Chondrocyte (in vitro differentiated cells): ENCODE measurements around the gene PRKG2. TPM values are rescaled to one million over a fixed set of nuclear protein-coding genes. Genes with fewer than 3 reads are reported as not detected.

Source experiments
- DNase-seq: peaks from one replicate; pipeline ENCODE4 v3.0.0; 2021; ENCODE audit warnings: mixed read lengths, low spot score
- H3K27ac Mint-ChIP-seq: one replicate; pipeline ENCODE4 v1.8.0; 2021; ENCODE audit warnings: mild to moderate bottlenecking, moderate library complexity, mixed read lengths; ENCODE audit not compliant: unreplicated experiment
- H3K27me3 Mint-ChIP-seq: 2 replicates; pipeline ENCODE4 v1.8.0; 2021; ENCODE audit warnings: low read depth, mixed read lengths
- H3K36me3 Mint-ChIP-seq: 2 replicates; pipeline ENCODE4 v1.8.0; 2021; ENCODE audit warnings: low read depth, mixed read lengths
- H3K4me1 Mint-ChIP-seq: 2 replicates; pipeline ENCODE4 v1.8.0; 2021; ENCODE audit warnings: low read depth, mild to moderate bottlenecking, mixed read lengths
- H3K4me3 Mint-ChIP-seq: one replicate; pipeline ENCODE4 v1.8.0; 2021; ENCODE audit warnings: mild to moderate bottlenecking, moderate library complexity, mixed read lengths; ENCODE audit not compliant: unreplicated experiment
- H3K9me3 Mint-ChIP-seq: 2 replicates; pipeline ENCODE4 v1.8.0; 2021; ENCODE audit warnings: low read depth, mixed read lengths
- total RNA-seq: library from RNA; stranded (reverse); gene quantifications from 3 replicates; pipeline ENCODE4 v1.2.1, GENCODE V29; 2021
- TF ChIP-seq, protein P1 (sequence below): fragments of 200-600 bp; sonication (generic); IDR thresholded peaks from 2 replicates; pipeline ENCODE4 v1.5.0; 2021; ENCODE audit warnings: antibody characterized with exemption, mild to moderate bottlenecking, moderate library complexity

The PRKG2 gene
- total RNA-seq, 1 donor from 2014 or later, result not detected

DNA sequence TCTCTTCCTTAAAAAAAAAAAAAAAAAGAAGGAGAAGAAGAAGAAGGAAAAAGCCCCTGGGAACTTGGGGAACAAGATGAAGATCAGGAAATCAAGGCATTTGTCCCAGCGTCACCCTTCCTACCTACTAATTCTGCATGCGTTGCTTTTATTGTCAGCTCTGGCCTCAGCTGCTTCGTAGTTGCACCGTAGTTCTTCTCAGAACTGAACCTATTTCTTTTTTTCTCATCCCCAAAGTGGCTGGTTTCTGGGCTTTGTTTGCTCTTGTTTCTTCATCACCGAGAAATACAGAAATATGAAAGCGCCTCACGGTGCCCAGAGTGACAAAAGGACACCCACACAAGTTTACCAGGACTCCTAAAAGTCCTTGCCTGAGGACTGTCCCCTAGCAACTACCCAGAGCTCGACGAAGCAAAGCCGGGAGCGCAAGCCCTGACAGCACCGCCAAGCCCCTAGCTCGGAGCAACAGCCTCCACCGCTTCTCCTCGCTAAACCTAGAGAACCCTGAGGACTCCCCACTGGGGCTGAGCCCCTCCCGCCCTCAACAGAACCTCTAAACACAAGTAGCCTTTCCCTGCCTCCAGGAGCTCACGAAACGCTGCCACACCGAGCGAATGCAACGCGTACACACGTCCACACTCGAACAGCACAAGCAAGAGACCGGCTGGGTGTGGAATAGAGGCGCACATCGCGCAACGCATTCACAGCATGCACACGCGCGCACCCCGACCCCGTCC, 710 bp downstream of the PRKG2 start:
- H3K36me3 Mint-ChIP-seq, result no peaks in the 10 kb centered on the region
- peak overlapping the region; percentile 58 for H3K4me3 Mint-ChIP-seq
- H3K4me1 Mint-ChIP-seq, result peaks cover 11% of the 10 kb centered on the region
- TF ChIP-seq, protein P1, sequence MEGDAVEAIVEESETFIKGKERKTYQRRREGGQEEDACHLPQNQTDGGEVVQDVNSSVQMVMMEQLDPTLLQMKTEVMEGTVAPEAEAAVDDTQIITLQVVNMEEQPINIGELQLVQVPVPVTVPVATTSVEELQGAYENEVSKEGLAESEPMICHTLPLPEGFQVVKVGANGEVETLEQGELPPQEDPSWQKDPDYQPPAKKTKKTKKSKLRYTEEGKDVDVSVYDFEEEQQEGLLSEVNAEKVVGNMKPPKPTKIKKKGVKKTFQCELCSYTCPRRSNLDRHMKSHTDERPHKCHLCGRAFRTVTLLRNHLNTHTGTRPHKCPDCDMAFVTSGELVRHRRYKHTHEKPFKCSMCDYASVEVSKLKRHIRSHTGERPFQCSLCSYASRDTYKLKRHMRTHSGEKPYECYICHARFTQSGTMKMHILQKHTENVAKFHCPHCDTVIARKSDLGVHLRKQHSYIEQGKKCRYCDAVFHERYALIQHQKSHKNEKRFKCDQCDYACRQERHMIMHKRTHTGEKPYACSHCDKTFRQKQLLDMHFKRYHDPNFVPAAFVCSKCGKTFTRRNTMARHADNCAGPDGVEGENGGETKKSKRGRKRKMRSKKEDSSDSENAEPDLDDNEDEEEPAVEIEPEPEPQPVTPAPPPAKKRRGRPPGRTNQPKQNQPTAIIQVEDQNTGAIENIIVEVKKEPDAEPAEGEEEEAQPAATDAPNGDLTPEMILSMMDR, result no peak
- no peak overlapping the region for H3K27ac Mint-ChIP-seq
- peaks cover 5% of the 10 kb centered on the region for H3K9me3 Mint-ChIP-seq
- H3K27me3 Mint-ChIP-seq, result peaks cover 38% of the 10 kb centered on the region
- no peak for DNase-seq

- H3K9me3 Mint-ChIP-seq, result peaks cover 5% of the 10 kb centered on the region
- TF ChIP-seq, protein P1, result no peak
- H3K4me1 Mint-ChIP-seq, result peaks cover 11% of the 10 kb centered on the region
- no peak for DNase-seq
- H3K36me3 Mint-ChIP-seq, result no peaks in the 10 kb centered on the region
- H3K27ac Mint-ChIP-seq, result no peak overlapping the region
- H3K27me3 Mint-ChIP-seq, result peaks cover 33% of the 10 kb centered on the region
- H3K4me3 Mint-ChIP-seq, result no peak overlapping the region
Measured at GRCh38 chr4:81213671-81214070, 1.4 kb downstream of the PRKG2 start.

GRCh38 chr4:81211956-81212355, 3.1 kb downstream of the PRKG2 start:
- no peaks in the 10 kb centered on the region for H3K36me3 Mint-ChIP-seq
- H3K9me3 Mint-ChIP-seq, result peaks cover 5% of the 10 kb centered on the region
- TF ChIP-seq, protein P1, result no peak
- H3K27me3 Mint-ChIP-seq, result peaks cover 31% of the 10 kb centered on the region
- no peak overlapping the region for H3K4me3 Mint-ChIP-seq
- DNase-seq, result no peak
- H3K27ac Mint-ChIP-seq, result no peak overlapping the region
- peaks cover 11% of the 10 kb centered on the region for H3K4me1 Mint-ChIP-seq

GRCh38 chr4:81207828-81208227, 7.2 kb downstream of the PRKG2 start:
- no peak overlapping the region for H3K27ac Mint-ChIP-seq
- peaks cover 26% of the 10 kb centered on the region for H3K27me3 Mint-ChIP-seq
- no peak overlapping the region for H3K4me3 Mint-ChIP-seq
- TF ChIP-seq, protein P1, result no peak
- H3K36me3 Mint-ChIP-seq, result no peaks in the 10 kb centered on the region
- no peaks in the 10 kb centered on the region for H3K4me1 Mint-ChIP-seq
- H3K9me3 Mint-ChIP-seq, result peaks cover 5% of the 10 kb centered on the region
- no peak for DNase-seq

- Mint-ChIP-seq H3K9me3 (peaks cover 4% of the 10 kb centered on the region), H3K4me1 (no peaks in the 10 kb centered on the region), H3K27me3 (peaks cover 22% of the 10 kb centered on the region), H3K27ac (no peak overlapping the region), H3K4me3 (no peak overlapping the region), H3K36me3 (no peaks in the 10 kb centered on the region)
- TF ChIP-seq, protein P1, result no peak
- DNase-seq, result no peak
Measured at GRCh38 chr4:81205302-81205701, 9.7 kb downstream of the PRKG2 start.
